Inferior parietal cortex (tissue), 1 donor: ENCODE results near the gene CMAS.
"Not testable (repeated sequence)": the region's sequence is repeated elsewhere in the genome, so short reads cannot be mapped to it uniquely, and the experiment has no call there.

Experiments used
- DNase-seq: peaks from one replicate; pipeline ENCODE4 v3.0.0-alpha.2; 2016; ENCODE audit errors: extremely low spot score

Gene CMAS

GRCh38 chr12:22046090-22046967 lies at the start of gene CMAS:
TSS of gene CMAS (plus strand) at chr12:22046218. CDS start at chr12:22046304, 86 bp downstream.
- DNase-seq: peak; percentile 70

DNA sequence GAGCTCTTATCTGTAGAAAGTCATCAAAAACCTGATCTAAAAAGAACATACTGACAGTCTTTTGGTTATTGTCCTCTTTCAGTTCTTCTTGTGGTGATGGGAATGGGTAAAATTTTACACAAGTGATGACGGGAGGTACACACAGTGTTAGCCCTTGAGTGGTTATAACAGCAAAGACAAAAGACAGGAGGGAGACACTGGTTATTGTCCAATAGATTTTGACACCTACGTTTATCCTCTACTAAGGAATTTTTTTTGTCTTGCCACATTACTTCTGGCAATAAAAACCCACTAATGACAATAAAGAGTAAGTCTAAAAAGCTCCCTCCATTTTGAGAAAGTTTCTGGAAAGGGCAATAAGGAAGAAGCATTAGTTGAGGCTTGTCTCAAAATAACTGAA lies 47.7 kb upstream of the CMAS start:
- DNase-seq: no peak

DNA sequence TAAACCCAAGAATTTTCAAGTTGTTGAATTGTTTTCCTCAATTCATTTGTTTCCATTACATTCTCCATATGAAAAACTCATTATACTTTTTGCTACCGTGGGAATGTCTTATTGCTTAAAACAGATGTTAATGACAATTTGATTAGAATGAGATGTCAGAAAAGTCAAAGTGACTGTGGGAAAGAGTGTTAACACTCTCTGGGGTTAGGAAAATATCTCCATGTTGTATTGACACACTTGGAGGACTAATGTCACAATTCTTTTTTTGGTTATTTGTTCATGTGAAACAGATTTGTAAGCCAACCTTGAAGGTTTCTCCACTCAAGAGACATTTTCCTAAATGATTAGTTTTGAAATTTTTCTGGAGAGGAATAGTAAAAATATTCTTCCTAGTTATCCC lies 47.2 kb upstream of the CMAS start:
- no peak for DNase-seq

DNA sequence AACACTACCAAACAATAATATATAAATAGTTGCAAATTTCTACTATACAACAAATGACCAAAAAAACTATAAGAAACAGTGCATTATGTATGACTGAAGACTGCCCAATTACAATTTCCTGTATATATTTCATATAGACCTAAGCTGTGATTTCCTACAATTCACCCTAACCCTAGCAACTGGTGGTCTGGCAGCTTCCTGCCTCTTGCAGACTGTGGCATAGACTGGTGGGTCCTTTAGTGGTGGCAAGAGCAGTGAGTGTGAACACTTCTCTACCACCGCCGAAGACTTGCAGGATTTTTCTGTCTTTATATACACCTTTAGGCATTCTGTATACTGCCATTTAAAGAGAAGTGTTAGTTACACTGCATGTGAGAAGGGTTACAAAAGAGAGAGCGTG lies 43.6 kb upstream of the CMAS start:
- DNase-seq: no peak

GRCh38 chr12:22007794-22008193 lies 38.2 kb upstream of the CMAS start:
- not testable (repeated sequence) for DNase-seq

- DNase-seq: no peak
Measured at GRCh38 chr12:22008196-22008595, 37.8 kb upstream of the CMAS start.

DNA sequence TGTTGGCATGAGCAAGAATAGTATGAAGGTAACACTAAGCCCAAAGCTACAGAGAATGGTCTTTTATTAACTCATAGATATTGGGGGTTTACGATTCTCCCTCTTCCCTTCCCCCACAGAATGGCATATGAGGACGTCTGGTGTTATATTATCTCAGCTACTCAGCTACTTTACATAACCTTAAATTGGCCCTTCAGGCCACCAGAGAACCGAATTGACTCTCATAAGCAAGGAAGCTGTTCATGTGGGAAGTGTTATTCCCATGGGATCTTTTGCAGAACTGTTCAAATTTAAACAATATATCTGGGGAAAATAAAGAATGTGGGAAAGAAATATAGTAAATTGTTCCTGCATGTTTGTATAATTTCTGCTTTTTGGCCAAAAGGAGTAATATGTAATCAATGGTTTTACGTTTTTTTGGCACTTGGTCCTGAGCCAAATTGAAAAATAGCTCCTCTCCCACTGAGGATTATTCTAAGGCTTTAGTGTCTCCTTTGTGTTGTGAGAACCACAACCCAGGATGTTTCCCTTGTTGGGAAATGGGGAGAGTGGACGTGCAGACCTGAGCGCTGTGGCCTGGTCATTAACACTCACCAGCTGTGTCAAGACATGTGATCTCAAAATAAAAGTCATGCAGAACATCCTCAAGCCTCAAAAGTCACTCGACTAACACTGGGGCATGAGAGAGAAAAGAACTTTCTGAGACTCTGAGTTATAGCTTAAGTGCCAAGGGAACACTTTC lies 31.8 kb upstream of the CMAS start:
- no peak for DNase-seq

DNA sequence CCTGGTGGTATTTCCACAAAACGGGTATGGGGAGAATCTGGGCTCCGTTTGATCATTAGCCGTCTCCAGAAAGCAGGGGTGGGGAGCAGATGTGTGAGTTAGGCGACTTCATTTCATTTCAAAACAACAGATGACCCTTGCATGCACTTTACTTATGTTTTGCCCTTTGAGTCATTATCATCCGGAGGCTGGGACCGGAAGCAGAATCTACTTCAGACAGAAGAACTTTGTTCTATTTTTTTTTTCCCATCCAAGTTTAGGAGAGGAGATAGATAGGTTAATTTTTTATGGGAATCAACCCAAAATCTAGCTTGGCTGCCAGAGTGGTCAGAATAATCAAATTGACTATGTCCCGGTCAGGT lies 31.3 kb upstream of the CMAS start:
- no peak for DNase-seq

DNA sequence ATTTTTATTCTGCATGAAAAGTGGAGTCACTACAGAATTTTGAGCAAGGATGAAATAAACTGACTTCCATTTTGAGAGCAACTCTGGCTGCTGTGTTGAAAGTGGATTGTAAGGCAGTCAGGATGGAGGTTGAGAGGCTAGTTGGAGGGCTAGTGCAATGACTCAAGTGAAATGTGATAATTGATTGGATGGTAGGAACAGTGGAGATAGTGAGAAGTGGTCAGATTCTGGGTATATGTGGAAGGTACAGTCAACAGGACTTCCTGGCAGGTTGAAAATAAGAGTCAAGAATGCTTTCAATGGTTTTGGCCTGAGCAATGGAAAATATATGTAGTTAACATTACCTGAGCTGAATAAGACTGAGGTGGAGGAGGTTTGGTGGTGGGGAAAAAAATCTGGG lies 29.0 kb upstream of the CMAS start:
- DNase-seq: no peak

DNA sequence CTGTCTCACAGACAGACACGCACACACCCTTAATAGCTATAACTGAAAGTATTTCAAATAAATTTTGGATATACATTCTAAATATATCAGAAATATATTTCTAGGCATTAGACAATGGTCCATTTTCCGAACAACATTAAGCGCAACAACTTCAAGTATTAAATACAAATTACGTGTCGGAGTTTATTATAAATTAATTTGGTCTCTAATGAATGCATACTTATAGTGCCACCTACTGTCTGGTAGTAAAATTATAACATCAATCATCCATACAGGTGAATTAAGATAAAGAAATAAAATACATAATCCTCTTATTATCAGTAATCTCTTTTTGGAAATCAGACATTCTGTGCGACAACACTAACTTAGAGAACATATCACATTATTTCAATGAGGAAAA lies 27.2 kb upstream of the CMAS start:
- DNase-seq: peak; percentile 20

- not testable (repeated sequence) for DNase-seq
Measured at GRCh38 chr12:22023489-22023888, 22.5 kb upstream of the CMAS start.

DNA sequence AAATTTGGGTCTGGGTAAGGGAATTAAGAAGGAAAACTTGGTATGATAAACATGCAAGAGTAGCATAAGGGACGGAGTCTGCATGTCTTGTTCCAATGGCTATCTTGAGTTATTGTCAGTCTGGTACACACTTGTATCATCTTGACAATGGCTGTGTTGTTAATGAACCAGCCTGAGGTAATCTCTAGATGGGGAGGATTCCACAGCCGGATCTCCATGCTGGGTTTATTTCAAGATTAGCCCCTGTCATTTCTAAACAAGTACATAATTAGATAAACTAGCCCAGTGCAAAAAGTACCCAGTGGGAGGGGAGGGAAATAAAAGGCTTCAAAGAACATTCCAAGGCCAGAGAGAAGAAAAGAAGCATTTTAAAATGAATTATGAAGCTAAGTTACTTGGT lies 16.5 kb upstream of the CMAS start:
- no peak for DNase-seq

DNA sequence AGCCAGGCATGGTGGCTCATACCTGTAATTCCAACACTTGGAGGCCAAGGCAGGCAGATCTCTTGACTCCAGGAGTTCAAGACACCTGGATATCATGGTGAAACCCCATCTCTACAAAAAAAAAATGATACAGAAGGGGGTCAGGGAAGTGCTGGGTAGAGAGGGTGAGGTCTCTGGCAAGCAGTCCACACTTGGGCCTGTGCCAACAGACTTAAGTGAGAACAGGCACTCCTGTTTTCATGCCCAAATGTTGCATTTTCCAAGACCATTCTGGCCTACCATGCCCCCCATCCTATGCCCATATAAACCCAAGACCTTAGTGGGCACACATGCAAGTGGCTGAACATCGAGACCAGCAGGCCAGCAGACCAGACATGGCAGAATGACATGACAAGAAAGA lies 16.0 kb upstream of the CMAS start:
- no peak for DNase-seq

- no peak for DNase-seq
Measured at GRCh38 chr12:22032732-22033131, 13.3 kb upstream of the CMAS start.

DNA sequence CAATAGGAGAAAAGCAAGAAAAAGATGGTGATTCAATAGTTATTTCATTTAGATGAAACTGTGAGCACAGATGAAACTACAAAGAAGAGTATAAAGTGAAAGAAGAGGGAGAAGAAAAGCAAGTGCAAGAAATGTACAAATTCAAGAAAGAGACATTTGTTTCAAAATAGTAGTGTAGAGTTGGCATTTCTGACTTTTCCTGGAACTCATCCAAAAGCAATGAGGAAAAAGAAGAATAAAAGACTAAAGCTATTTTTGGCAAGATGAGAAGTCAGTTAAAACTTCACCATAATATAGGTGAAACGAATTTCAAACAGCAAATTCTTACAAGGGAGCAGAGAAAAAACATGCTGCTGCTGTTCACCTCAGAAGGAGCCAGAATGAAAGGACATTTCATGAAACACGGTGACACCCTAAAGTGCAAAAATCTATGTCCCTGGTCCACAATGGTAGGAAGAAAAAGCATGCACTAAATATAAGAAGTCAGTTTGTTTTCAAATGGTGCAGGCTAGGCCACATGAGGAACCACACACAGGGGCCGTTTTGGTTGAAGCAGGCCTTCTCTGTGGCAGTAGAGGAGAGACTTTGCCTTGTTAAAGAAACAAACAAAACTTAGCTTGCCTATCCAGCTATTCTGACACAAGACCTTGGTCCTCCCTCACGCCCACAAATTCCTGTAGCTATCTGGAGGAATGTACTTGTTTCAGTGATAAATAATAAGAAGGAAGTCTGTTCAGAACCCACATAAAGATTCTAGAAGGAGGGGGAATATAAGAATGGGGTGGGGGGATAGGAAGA lies 11.1 kb upstream of the CMAS start:
- DNase-seq: no peak

DNA sequence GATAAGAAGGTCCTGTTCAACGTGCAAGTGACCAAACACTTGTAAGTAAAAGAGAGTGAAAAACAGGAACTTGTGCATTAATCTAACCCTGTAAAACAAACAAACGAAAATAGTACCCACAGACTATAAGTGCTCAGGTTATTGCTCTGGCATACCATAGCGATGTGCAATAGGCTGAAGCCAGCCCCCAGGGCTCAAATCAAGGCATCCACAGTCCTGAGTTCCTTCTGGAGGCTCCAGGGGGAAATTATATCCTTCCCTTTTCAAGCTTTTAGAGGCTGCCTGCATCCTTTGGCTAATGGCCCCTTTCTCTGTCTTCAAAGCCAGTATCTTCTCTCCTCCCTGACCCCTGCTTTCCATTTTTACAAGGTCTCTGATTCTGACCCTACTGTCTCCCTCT lies 8.1 kb upstream of the CMAS start:
- DNase-seq: no peak

DNA sequence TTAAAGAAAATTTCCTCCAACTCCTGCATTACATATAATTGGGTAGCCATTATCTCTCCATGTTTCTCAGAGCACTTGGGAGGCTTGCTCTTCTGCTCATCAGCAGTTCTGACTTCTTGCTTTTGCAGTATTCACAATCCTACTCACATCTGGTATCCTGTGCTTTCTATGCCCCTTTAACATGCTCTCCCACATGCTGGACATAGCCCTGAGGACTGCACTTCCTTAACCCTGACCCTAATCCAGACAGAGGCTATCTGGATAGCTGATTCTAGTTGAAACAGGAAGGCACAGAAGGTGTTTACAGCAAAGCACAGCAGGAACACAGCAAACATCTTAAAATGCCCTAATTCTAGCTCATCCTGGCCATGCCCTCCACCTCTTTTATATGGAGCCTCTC lies 7.3 kb upstream of the CMAS start:
- DNase-seq: no peak

DNA sequence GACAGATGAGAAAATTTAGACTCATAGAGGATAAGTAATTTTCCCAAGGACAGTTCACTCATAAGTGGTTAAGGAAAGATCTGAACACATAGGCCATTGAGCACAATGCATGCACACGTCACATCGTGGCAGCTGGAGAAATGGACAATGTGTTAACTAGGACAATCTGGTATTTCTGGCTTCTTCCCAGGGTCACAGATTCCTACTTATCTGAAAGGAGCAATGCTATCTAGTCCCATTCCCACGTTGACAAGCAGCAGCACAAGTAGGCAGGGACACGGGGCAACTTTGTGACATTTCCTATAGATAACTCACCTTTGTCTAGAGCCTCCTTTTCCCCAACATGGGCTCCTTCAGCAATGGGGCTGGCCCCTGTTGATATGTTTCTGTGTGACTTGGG lies 6.7 kb upstream of the CMAS start:
- no peak for DNase-seq

- no peak for DNase-seq
Measured at GRCh38 chr12:22042976-22043669, 2.9 kb upstream of the CMAS start.

DNA sequence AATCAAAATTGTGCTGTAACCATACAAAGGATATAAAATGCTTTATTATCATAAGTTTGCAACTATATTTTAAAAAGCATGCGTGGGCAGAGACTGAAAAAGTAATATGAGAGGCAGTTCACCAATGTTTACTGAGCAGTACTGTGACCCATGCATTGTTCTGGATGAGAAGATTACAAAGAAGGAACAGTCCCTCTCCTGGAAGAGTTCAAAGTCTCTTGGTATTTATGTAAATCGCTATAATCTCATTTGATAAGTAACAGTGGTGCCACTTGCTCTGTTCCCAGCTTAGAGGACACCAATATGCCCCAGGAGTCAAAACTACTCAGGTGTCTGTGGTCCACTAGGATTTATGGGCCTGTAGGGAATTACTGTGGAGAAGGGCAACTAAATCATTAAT lies 2.1 kb upstream of the CMAS start:
- DNase-seq: no peak

GRCh38 chr12:22044391-22044790 lies 1.6 kb upstream of the CMAS start:
- no peak for DNase-seq

DNA sequence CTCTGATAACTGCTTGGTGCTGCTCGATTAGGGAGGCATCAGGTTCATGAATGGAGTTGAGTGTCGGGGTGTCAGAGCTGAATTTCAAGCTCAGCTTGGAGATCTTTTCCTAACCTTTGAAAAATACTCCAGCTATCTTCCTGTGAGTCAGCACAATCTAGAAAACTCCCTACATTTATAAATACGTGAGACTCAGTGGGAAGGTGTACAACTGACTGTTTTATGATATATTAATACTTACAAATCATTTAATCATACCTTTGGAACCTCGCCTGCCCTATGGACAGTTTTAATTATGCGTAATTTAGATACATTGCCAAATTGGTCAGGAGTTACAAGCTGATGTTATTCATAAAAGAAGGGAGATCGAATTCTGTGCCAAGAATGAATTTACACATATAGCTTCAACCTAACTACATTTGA lies 961 bp downstream of the CMAS start:
- no peak for DNase-seq
